Measurements from ENCODE around the gene ANKRD60. TPM values are rescaled to one million over a fixed set of nuclear protein-coding genes. Genes with fewer than 3 reads are reported as not detected.

ANKRD60 gene
- total RNA-seq, 1 experiment from 2014 or later = not detected

DNA sequence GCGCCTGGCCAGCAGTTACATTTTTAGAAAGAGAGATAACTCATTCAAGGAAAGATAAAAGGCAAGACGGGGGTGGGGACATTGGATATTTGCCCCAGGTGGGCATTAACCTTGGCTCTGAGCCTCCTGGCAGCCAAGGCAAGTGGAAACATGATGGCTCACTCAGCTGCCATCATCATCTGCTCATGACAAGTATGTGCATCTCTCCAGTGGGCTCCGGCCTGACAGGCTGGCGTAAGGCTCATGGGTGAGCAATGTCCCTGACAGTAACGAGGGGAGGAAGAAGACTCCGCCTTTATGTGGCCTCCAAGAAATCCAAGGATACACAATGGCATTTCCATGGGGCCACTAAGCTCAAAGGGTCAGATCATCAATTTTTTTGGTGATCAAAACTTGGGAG, 13.3 kb downstream of the ANKRD60 start:
- no peak overlapping the region for H4K8ac ChIP-seq (replicated peaks; ENCODE audit: insufficient read length, low read depth, low read length)
- H3K27me3 ChIP-seq (ENCODE audit: insufficient read depth, low read length) = no peaks in the 10 kb centered on the region
- peaks cover 41% of the 10 kb centered on the region for H3K27me3 Mint-ChIP-seq (ENCODE audit: low read depth)

More for the DNA sequence above, 13.3 kb downstream of the ANKRD60 start:
- no peak overlapping the region for H2BK15ac ChIP-seq (ENCODE audit: low read depth, low read length)
- H3K79me2 ChIP-seq (ENCODE audit: insufficient read depth, low read length) = no peaks in the 10 kb centered on the region
- no peak overlapping the region for H2BK12ac ChIP-seq (ENCODE audit: insufficient read length, low read depth, low read length)
- no peak overlapping the region for H3K27ac ChIP-seq (ENCODE audit: insufficient read length, low read depth, low read length)
- H3K4me3 Mint-ChIP-seq = no peak overlapping the region
- H2BK20ac ChIP-seq (ENCODE audit: low read depth, low read length, poor library complexity, severe bottlenecking) = no peak overlapping the region
- no peak for TF ChIP-seq CTCF (conservative IDR thresholded peaks at IDR 0.05)
- WGBS (ENCODE audit: extremely low coverage, insufficient read length, low lambda C conversion rate) = no CpG with 5 or more reads among the region's 6 CpGs
- no peak overlapping the region for H3K9ac ChIP-seq (ENCODE audit: extremely low read depth, insufficient read length, low read length)
- H3K36me3 Mint-ChIP-seq (ENCODE audit: insufficient read depth in 1 of 3, low read depth in 3 of 3) = peaks cover 7 to 10% (median 8%) of the 10 kb centered on the region in 3 experiments
- no peaks in the 10 kb centered on the region for H3K23me2 ChIP-seq (ENCODE audit: insufficient read length, low read depth, low read length, poor library complexity, severe bottlenecking)
- H2AFZ ChIP-seq (ENCODE audit: low read length) = no peak overlapping the region
- H3K4me1 Mint-ChIP-seq = no peaks in the 10 kb centered on the region
- H4K20me1 ChIP-seq (ENCODE audit: control insufficient read depth, insufficient read depth, insufficient read length) = no peaks in the 10 kb centered on the region
- H3K56ac ChIP-seq (ENCODE audit: insufficient read length, low read depth, low read length) = no peak overlapping the region
- no peak overlapping the region for H4K91ac ChIP-seq (ENCODE audit: insufficient read length, low read depth, low read length)
- H3K18ac ChIP-seq (ENCODE audit: insufficient read length, low read depth, low read length) = no peak overlapping the region
- no peak overlapping the region for H3K27ac Mint-ChIP-seq
- H3K9me3 ChIP-seq (ENCODE audit: control insufficient read depth, low read depth, low read length) = no peaks in the 10 kb centered on the region
- H3K23ac ChIP-seq (ENCODE audit: insufficient read length, low read depth, low read length) = no peak overlapping the region
- peaks cover 11 to 13% of the 10 kb centered on the region in 2 experiments for H3K9me3 Mint-ChIP-seq
- no peak overlapping the region for H3K4ac ChIP-seq (ENCODE audit: low read depth, low read length)
- H2BK120ac ChIP-seq (ENCODE audit: low read depth, low read length, poor library complexity, severe bottlenecking) = no peak overlapping the region
- no peak overlapping the region for H3K14ac ChIP-seq (ENCODE audit: insufficient read depth, low read length)
- H3K79me1 ChIP-seq (ENCODE audit: insufficient read depth, low read depth, low read length, poor library complexity, severe bottlenecking) = no peaks in the 10 kb centered on the region
- H3T11ph ChIP-seq (ENCODE audit: low read length) = no peak overlapping the region
- H2BK5ac ChIP-seq (ENCODE audit: insufficient read length, low read length) = no peak overlapping the region
- no peak for DNase-seq
- no peak overlapping the region for H3K4me2 ChIP-seq (ENCODE audit: insufficient read depth, insufficient read length, low read length)
- H3K4me1 ChIP-seq (ENCODE audit: insufficient read depth, low read length) = no peaks in the 10 kb centered on the region
- no peak overlapping the region for H2AK5ac ChIP-seq (ENCODE audit: insufficient read length, low read length)
- no peak overlapping the region for H4K5ac ChIP-seq (ENCODE audit: insufficient read length, low read depth, low read length)
